ENCODE results near the gene PDCD1. TPM values are rescaled to one million over a fixed set of nuclear protein-coding genes. Genes with fewer than 3 reads are reported as not detected.

The PDCD1 gene
- polyA plus RNA-seq, 10 donors = 0.08 to 0.70 (median 0.15) TPM; not detected in 2

DNA sequence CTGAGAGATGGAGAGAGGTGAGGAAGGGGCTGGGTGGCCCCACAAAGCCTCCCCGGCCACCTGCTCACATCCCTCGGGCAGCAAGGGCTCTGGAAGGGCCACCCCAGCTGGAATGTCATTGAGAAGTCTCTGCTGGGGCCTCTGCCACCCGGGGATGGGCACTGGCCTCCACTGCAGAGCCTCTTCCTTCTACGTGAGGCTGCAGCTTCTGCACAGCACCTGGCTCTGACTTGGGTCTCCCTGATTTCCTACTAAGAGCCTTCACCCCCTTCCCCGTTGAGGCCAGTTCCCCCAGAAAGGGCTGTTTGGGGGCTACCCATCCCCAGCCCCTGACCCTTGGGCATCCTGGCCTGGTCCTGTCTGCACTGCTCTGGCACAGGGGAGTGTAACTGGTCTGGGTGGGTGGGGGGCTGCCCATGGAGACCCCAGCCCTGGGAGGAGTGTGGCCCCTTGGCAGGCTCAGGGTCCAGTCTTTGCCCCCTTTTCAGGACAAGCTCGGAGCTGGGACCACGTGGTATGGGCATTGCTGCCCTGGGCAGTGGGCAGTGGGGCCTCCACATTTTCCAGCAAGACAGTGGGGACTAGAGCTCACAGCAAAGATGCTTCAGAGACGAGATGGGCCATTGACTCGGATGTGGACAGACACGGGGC lies 5.6 kb downstream of the PDCD1 start:
- DNase-seq = no peak

DNA sequence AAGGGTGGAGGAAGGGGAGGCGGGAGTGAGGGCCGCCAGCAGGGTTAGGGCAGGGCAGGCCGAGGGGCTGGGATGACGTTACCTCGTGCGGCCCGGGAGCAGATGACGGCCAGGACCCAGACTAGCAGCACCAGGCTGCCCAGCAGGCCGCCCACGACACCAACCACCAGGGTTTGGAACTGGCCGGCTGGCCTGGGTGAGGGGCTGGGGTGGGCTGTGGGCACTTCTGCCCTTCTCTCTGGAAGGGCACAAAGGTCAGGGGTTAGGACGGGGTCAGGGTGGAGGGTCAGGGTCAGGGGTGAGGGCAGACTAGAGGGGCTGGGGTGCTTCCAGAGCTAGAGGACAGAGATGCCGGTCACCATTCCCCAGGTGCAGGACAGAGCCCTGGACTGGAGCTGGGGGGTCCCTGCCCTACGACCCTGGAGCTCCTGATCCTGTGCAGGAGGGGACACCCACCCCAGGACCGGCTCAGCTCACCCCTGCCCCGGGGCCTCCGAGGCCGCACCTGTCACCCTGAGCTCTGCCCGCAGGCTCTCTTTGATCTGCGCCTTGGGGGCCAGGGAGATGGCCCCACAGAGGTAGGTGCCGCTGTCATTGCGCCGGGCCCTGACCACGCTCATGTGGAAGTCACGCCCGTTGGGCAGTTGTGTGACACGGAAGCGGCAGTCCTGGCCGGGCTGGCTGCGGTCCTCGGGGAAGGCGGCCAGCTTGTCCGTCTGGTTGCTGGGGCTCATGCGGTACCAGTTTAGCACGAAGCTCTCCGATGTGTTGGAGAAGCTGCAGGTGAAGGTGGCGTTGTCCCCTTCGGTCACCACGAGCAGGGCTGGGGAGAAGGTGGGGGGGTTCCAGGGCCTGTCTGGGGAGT lies 6.3 kb downstream of the PDCD1 start:
- no peak for DNase-seq

- no peak for DNase-seq
These were observed 7.2 kb downstream of the PDCD1 start for GRCh38 chr2:241851325-241852115.

DNA sequence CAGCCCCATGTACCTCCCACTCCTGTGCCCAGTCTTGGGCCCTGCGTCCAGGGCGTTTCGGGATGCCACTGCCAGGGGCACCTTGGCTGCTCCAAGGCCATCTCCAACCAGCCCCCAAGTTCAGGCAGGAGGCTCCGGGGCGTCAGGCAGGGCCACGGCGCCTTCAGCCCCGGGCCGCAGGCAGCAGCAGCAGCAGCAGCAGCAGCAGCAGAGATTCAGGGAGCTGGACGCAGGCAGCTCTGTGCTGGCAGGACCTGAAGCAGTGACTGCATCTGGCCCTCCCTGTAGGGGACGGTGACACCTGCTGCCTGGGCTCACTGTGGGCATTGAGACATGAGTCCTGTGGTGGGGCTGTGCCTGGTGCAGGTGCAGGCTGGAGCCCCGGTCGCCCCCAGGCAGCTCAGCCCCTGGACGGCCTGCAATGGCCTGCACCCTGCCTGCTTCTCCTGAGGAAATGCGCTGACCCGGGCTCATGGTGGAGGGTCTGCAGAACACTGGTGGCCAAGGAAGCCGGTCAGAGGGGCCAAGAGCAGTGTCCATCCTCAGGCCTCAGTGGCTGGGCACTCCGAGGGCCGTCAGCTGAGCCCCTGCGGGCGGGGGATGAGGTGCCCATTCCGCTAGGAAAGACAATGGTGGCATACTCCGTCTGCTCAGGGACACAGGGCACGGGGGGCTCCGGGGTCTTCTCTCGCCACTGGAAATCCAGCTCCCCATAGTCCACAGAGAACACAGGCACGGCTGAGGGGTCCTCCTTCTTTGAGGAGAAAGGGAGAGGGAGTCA lies 8.0 kb downstream of the PDCD1 start:
- no peak for DNase-seq

DNA sequence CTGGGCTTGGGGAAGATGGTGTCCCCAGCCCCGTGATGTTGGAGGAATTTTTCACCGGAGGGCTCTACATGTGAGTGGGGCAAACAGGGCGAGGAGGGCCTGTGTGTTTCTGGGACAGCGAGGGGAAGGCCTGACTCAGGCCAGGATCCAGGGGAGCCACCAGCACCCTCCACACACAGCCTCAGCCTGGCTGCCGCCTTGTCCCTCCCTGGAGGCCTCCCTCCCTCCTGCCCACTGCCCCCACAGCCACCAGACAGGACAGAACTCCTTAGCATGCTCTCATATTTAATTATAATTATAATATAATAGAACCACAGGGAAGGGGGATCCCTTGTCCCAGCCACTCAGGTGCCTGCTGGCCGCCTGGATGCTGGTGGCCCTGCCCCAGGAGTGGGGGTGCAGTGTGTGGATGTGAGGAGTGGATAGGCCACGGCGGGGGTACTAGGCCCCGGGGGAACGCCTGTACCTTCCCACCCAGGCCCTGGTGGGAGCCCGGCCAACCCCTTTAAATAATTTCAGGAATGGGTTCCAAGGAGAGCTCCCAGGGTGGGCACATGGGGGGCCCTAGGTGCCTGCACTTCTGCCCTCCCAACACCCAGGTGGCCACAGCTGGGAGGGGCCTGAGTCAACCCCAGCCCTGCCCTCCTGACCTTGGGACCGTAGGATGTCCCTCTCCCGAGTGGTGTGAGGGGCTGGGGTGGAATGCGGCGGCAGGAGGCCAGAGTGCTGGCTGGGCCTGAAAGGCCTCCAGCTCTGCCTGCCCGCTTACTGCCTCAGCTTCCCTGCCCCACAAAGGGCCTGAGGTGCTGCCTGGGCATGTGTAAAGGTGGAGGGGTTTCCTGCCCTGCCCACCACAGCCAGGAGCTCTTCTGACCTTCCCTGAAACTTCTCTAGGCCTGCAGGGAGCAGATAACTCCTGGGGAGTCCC lies 8.8 kb downstream of the PDCD1 start:
- no peak for DNase-seq

- no peak for DNase-seq
These were observed 9.7 kb downstream of the PDCD1 start for GRCh38 chr2:241848761-241849615.

DNA sequence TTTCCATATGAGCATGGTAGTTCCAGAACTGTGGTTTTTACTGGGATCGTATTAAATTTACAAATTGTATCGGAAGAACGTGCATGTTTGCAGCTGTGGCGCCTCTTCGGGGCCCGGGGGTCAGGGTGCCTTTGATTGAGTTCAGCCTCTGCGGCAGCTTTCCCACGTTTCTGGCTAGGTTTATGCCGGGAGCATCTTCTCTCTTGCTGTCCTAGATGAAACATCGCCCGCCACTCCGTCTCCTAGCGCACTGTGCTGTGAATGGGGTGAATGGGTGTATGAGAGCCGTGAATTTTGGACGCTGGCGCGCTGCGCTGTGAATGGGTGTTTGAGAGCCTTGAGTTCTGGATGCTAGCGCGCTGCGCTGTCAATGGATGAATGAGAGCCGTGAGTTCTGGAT lies 12.3 kb downstream of the PDCD1 start:
- DNase-seq = no peak

DNA sequence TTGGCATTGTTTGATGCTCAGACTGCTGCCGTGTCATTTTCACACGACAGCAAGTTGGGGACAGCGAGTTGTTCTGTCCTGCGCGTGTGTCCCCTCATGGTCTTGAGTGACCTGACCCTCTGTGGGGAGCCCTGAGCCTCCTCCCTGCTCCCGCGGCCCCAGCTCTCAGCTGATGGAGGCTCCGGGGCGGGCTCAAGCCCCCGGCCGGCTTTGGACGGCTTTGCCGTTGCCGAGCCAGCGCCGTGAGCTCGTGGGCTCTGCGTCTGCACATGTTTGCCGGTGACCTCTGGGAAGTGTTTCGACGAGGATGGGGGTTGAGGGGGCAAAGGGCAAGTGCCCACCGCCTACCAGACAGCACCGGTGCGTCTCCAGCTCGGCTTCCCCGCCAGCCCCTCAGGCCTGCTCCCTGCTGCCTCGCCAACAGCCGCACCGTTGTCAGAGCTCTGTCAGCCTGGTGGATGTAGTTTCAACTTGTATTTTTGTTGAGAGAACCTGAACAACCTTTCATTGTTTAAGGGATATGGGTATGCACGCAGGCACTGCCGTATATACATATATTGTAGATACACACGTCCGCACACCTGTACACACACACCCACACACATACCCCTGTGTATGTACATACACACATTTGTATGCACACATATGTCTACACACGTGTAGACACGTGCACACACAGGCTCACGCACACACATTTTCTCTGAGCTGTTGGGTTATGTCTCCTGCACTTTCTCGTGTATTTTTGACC lies 13.7 kb downstream of the PDCD1 start:
- DNase-seq = no peak

DNA sequence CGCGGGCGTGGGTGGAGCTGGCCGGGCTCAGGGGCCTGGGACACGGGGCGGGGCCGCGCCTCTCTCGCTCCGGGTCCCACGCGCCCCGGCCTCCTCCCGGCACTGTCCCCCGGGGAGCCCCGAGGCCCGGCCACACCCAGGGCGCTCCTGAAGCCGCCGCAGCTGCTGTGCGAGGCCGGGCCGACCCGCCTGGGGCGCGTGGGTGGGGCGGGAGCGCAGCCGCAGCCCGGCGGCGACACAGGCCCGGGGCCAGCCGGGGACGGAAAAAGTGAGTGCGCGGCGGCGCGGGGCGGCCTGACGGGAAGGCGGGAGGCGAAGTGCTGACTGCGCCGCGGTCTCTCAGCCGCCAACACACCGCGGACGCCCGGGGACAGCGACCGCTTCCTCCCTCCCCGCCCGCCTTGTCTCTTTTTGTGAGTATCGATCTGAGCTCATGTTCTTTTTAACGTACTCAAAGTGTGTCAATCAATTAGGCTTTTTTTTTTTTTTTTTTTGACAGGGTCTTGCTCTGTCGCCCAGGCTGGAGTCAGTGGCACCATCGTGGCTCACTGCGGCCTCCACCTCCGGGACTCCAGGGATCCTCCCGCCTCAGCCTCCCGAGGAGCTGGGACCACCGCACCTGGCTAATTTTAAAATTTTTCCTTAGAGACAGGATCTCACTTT lies 14.5 kb downstream of the PDCD1 start:
- DNase-seq = peak; percentile 73 to 94 (median 88)

GRCh38 chr2:241843321-241844065 lies 15.2 kb downstream of the PDCD1 start:
- no peak for DNase-seq

DNA sequence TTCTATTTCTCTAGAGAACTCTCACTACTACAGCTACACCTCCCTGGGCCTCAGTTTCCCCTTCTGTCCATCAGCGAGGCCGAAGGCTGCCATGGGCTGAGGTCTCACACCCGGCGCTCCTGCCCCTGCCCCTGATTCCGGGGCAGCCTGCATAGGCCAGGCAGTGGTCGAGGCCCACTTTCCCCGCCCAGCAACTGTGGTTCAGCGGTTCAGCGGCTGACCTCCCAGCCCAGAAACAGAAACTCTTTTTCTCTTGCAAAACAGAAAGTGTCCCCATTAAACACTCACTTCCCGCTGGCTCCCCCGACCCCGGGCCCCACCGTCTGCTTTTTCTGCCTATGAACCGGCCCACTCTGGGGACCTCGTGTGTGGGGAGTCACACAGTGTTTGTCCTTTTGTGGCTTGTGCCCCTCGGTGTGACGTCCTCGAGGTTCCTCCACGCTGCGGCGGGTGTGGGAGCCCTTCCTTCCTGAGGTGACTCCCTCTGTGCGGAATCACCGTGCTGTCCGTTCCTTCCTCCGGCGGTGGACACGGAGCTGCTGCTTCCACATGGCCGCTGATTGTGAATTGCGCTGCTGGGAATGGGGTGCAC lies 16.0 kb downstream of the PDCD1 start:
- DNase-seq = peak in 1 of 3 donors; percentile 64

DNA sequence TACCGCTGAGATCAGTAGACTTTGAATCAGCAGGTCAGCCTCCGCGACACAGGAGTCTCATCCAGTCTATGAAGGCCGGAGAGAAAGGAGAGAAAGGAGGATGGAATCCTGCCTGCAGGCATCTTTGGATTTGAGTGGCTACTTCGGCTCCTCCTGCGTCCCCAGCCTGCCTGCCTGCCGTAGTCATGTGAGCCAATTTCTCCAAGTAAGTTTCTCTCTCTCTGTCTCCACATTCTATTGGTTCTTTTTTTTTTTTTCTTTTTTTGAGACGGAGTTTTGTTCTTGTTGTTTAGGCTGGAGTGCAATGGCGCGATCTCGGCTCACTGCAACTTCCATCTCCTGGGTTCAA lies 16.7 kb downstream of the PDCD1 start:
- no peak for DNase-seq

DNA sequence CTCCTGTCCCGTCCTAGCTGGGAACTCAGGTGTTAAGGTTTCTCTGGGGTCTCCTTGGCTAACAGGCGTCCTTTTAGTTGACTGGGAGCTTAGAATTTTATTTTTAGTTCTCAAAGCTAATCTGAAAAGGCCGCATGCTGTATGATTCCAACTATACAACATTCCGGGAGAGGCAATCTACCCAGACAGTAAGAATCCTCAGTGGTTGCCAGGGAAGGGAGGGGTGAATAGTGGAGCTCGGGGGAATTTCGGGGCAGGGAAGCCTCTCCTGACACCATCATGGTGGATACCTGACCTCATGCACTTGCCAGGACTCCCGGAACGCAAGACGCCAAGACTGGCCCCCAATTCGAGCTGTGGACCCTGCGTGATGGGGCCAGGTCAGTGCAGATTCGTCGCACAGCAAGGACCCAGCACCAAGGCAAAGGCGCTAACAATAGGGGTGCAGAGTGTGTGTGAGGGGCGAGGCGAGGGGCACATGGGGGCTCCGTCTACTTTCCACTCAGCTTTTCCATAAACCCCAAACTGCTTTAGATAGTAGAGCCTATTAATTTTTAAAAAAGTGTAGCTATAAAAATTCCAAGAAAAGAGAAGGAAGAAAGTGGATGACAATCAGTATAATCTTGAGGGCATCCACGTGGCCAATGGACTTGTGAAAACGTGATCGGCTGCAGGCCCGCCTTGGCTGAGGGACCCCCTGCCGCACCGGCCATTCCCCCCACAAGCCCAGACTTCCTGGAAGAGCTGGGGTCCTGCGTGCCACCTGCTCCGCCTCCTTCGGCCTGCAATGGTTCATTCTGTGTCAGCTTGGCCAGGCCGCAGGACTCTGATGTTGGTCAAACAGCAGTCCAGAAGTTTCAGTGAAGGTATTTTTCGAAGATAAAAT lies 17.3 kb downstream of the PDCD1 start:
- no peak for DNase-seq

DNA sequence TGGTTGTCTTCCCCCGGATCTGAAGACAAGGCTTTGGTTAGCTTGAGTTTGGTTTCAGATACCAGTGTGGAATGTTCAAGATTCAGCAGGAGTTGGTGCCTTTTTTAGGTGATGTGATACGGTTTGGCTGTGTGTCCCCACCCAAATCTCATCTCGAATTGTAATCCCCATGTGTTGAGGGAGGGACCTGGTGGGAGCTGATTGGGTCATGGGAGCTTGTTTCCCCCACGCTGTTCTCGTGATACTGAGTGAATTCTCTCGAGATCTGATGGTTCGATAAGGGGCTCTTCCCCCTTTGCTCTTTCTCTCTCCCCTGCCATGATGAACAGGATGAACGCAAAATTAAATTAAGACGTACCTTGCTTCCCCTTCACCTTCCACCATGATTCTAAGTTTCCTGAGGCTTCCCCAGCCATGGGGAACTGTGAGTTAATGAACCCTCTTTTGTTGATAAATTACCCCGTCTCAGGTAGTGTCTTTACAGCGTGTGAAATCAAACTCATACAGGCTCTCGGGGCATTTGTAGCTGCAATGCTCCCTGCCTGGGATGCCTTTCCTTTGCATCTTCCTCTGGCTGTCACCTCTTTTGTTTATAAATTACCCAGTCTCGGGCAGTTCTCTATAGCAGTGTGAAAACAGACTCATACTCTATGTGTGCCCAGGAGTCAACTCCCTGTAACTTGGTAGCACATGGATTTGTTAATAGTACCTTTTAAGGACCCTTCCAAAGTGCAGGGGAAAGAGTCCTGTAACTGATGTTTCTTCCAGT lies 21.3 kb downstream of the PDCD1 start:
- no peak for DNase-seq

GRCh38 chr2:241836292-241836691 lies 22.4 kb downstream of the PDCD1 start:
- DNase-seq = no peak

Measured in muscle of back (tissue), 11 donors.